Gastrocnemius medialis (tissue), 4 donors: ENCODE measurements around the gene CDKAL1. TPM values are rescaled to one million over a fixed set of nuclear protein-coding genes. Genes with fewer than 3 reads are reported as not detected.

Experiments
- ATAC-seq, 2 donors: fragments of 150-250 bp; one replicate each; pipeline ENCODE4 v1.9.1; 2016
- DNase-seq, 2 donors: peaks; one replicate each; pipeline ENCODE4 v3.0.0-alpha.2; 2019
- H3K27ac ChIP-seq, 4 donors: fragments of 200-600 bp; sonication (generic); 1 replicate in 1 of 4; 2 replicates in 3 of 4; pipeline ENCODE4 v1.5.1; 2016 to 2018; ENCODE audit warnings: mild to moderate bottlenecking in 2 of 4, moderate library complexity in 1 of 4
- H3K27me3 ChIP-seq, 3 donors: fragments of 200-600 bp; sonication (generic) in 2 of 3; 1 replicate in 1 of 3; 2 replicates in 2 of 3; pipeline versions ENCODE4 v1.5.1 to v1.6.0; 2016 to 2019; ENCODE audit warnings: mild to moderate bottlenecking in 1 of 3, moderate library complexity in 1 of 3
- H3K36me3 ChIP-seq, 2 donors: fragments of 200-600 bp; sonication (generic) in 1 of 2; one replicate each; pipeline ENCODE4 v1.5.1; 2017 to 2018
- H3K4me1 ChIP-seq, 2 donors: fragments of 200-600 bp; sonication (generic) in 1 of 2; one replicate each; pipeline ENCODE4 v1.5.1; 2016 to 2017; ENCODE audit warnings: mild to moderate bottlenecking in 2 of 2
- H3K4me3 ChIP-seq, 4 donors: fragments of 200-600 bp; sonication (generic) in 3 of 4; 1 replicate in 1 of 4; 2 replicates in 3 of 4; pipeline ENCODE4 v1.5.1; 2016 to 2019; ENCODE audit warnings: mild to moderate bottlenecking in 2 of 4
- H3K9me3 ChIP-seq, 3 donors: fragments of 200-600 bp; sonication (generic) in 2 of 3; 1 replicate in 1 of 3; 2 replicates in 2 of 3; pipeline ENCODE4 v1.5.1; 2016 to 2019
- POLR2A ChIP-seq, 2 donors: fragments of 450-650 bp; IDR thresholded peaks; one replicate each; pipeline ENCODE4 v1.6.1; 2017; ENCODE audit warnings: antibody characterized with exemption in 2 of 2, mild to moderate bottlenecking in 2 of 2, moderate library complexity in 2 of 2
- in situ Hi-C, 4 donors: fragments of 200-750 bp; cut with MboI; loops; one replicate each; pipeline versions ENCODE4 v1.15.0 to v1.8.0; 2017; ENCODE audit warnings: low sequenced_read_pairs in 4 of 4
- intact Hi-C: fragments of 100-400 bp; cut with DNase I; formaldehyde crosslinking; loops from one replicate; pipeline ENCODE4 v1.15.1; 2023; ENCODE audit warnings: low total_unique reads
- total RNA-seq, 4 donors: library from RNA; depleted of rRNA; stranded (reverse); fragments of >200 nt; gene quantifications; one replicate each; pipeline versions ENCODE4 v1.1.0 to v1.2.3, GENCODE V29; 2016
- TF ChIP-seq, protein P1 (sequence below), 5 experiments: fragments of 450-650 bp in 3 of 5; fragments of 200-600 bp in 2 of 5; sonication (generic) in 2 of 5; IDR thresholded peaks in 4 of 5; conservative IDR thresholded peaks in 1 of 5; 1 replicate in 4 of 5; 2 replicates in 1 of 5; pipeline ENCODE4 v1.5.1; 2016 to 2019; ENCODE audit warnings: antibody characterized with exemption in 5 of 5, mild to moderate bottlenecking in 3 of 5, moderate library complexity in 3 of 5

The CDKAL1 gene
- total RNA-seq, 4 donors from 2014 or later: 9.6 to 17.0 (median 11.4) TPM

DNA sequence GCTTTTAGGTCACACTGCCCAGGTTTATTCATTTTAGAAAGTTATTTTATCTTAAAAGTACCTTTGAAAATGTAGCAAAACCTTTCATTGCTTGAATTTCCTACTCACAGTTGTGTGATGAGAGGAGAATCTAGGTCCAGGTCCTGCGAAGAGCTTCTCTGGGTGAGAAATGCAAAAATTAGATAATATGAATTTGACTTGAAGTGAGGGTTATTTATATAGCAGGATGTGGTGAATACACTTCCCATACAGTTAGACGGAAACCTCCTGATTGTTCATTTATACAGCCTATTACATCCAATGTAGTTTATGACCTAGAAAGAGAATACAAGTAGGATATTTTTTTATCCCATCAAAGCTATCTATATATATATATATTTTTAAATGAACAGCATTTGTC, 30.5 kb downstream of the CDKAL1 start:
- intact Hi-C loops: loop anchor here (1.0 kb wide), 1 partner anchor 1025 kb away; no protein-coding TSS in a partner anchor
- TF ChIP-seq POLR2A (IDR thresholded peaks at IDR 0.05): no peak
- TF ChIP-seq, protein P1, sequence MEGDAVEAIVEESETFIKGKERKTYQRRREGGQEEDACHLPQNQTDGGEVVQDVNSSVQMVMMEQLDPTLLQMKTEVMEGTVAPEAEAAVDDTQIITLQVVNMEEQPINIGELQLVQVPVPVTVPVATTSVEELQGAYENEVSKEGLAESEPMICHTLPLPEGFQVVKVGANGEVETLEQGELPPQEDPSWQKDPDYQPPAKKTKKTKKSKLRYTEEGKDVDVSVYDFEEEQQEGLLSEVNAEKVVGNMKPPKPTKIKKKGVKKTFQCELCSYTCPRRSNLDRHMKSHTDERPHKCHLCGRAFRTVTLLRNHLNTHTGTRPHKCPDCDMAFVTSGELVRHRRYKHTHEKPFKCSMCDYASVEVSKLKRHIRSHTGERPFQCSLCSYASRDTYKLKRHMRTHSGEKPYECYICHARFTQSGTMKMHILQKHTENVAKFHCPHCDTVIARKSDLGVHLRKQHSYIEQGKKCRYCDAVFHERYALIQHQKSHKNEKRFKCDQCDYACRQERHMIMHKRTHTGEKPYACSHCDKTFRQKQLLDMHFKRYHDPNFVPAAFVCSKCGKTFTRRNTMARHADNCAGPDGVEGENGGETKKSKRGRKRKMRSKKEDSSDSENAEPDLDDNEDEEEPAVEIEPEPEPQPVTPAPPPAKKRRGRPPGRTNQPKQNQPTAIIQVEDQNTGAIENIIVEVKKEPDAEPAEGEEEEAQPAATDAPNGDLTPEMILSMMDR (IDR thresholded peaks at IDR 0.05 in 4 of 5, conservative IDR thresholded peaks at IDR 0.05 in 1 of 5): no peak
- no peak overlapping the region for H3K27ac ChIP-seq

DNA sequence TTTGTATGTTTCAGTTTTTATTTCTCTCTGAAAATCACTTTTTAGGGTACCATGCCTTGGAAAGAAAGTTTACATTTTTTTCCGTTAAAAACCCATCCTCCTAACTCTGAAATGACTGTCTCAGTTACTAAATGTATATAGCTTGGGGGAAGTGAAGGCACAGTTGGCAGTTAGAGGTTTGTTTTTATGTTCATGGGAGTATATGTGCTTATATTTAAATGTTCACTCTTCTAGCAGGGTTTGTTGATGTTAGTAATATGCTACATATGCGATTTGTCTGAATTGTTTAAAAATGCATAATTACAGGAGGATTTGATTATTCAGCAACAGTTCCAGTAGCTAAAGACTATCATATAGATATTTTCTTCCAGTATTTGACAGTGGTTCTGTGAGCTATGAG, 31.1 kb downstream of the CDKAL1 start:
- H3K27me3 ChIP-seq: no peaks in the 10 kb centered on the region
- intact Hi-C loops: no loop called here
- peaks cover 8 to 9% of the 10 kb centered on the region in 2 donors for H3K4me1 ChIP-seq
- H3K27ac ChIP-seq: no peak overlapping the region
- no peak for TF ChIP-seq POLR2A (IDR thresholded peaks at IDR 0.05)
- TF ChIP-seq, protein P1 (IDR thresholded peaks at IDR 0.05 in 4 of 5, conservative IDR thresholded peaks at IDR 0.05 in 1 of 5): no peak
- in situ Hi-C loops: loop anchor here in 3 of 4 donors (10.0 to 25.0 kb wide), 2 partner anchors 772 to 1019 kb away; no protein-coding TSS in a partner anchor
- H3K36me3 ChIP-seq: no peaks in the 10 kb centered on the region
- no peak for ATAC-seq
- no peak for DNase-seq
- no peak overlapping the region for H3K4me3 ChIP-seq
- no peaks in the 10 kb centered on the region for H3K9me3 ChIP-seq

More for the DNA sequence above, 30.5 kb downstream of the CDKAL1 start:
- Histone ChIP-seq H3K4me1 (peaks cover 14 to 15% of the 10 kb centered on the region in 2 donors), H3K36me3 (no peaks in the 10 kb centered on the region), H3K4me3 (no peak overlapping the region), H3K9me3 (no peaks in the 10 kb centered on the region), H3K27me3 (no peaks in the 10 kb centered on the region)
- no peak for ATAC-seq
- in situ Hi-C loops: loop anchor here (5.0 to 25.0 kb wide), 4 partner anchors 773 to 1028 kb away; partner anchors contain the start of gene SOX4 (in 1 of the 4)
- no peak for DNase-seq

DNA sequence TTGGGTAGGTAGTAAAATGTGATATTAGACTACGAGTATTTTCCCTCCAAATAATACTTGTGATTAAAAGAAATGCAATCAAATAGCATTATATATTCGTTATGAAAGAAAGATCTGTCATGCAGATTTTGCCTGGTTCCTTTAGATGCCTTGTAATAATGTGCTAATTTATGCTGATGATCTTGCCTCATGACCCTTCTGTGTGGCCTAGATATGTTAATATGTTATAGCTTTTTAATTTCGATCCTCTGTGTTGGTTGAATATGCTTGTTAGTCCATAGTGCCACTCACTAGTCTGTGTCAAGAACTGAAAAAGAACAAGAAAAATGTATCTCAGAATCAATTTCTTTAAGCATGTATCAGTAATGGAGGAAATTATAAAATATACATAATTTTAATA, 31.9 kb downstream of the CDKAL1 start:
- Histone ChIP-seq H3K4me3 (no peak overlapping the region), H3K4me1 (peaks cover under 1 to 3% of the 10 kb centered on the region in 2 donors), H3K36me3 (no peaks in the 10 kb centered on the region), H3K9me3 (no peaks in the 10 kb centered on the region), H3K27me3 (no peaks in the 10 kb centered on the region), H3K27ac (no peak overlapping the region)
- intact Hi-C loops: no loop called here
- ATAC-seq (no peak), DNase-seq (no peak)
- TF ChIP-seq, protein P1 (IDR thresholded peaks at IDR 0.05 in 4 of 5, conservative IDR thresholded peaks at IDR 0.05 in 1 of 5): no peak
- TF ChIP-seq POLR2A (IDR thresholded peaks at IDR 0.05): no peak
- in situ Hi-C loops: loop anchor here in 3 of 4 donors (10.0 to 25.0 kb wide), 2 partner anchors 771 to 1019 kb away; no protein-coding TSS in a partner anchor

DNA sequence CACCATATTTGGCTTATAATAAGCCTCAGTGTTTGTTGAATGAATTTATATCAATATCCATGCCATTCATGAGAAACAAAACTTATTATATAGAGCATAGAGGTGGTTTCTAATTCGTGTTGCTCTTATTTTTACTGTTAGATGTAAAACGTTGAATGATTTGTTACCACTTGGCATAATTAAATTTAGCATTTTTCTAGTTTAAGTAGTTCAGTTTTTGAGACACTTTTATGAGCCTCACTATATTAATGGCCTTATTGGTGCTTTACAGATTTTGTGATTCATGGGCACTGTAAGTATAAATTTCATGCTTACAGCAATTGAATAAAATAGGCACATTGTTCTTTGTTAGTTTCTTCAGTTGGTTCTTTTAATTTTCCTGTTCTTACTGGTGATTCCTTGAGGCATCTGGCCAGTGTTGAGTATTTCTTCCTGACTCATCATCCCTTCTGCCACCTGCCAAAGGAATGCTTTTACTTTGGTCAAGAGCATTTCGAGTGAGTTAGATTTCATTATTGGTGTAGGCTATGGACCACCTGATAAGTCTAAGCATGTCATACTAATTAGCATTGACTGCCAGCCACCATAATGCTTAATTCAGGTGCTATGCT, 34.8 kb downstream of the CDKAL1 start:
- TF ChIP-seq, protein P1 (IDR thresholded peaks at IDR 0.05 in 4 of 5, conservative IDR thresholded peaks at IDR 0.05 in 1 of 5): no peak
- no peak for TF ChIP-seq POLR2A (IDR thresholded peaks at IDR 0.05)
- H3K27me3 ChIP-seq: no peaks in the 10 kb centered on the region
- in situ Hi-C loops: loop anchor here in 3 of 4 donors (10.0 to 25.0 kb wide), 2 partner anchors 768 to 1016 kb away; no protein-coding TSS in a partner anchor
- H3K9me3 ChIP-seq: no peaks in the 10 kb centered on the region
- H3K27ac ChIP-seq: no peak overlapping the region
- peaks cover 8 to 15% of the 10 kb centered on the region in 2 donors for H3K4me1 ChIP-seq
- intact Hi-C loops: no loop called here
- no peak for ATAC-seq
- H3K4me3 ChIP-seq: no peak overlapping the region
- DNase-seq: no peak
- H3K36me3 ChIP-seq: no peaks in the 10 kb centered on the region
